Fibroblast of skin of back (primary cell): ENCODE results near the gene HOPX.
"Not testable (repeated sequence)": the region's sequence is repeated elsewhere in the genome, so short reads cannot be mapped to it uniquely, and the experiment has no call there.

Experiments used
- DNase-seq: peaks from one replicate; pipeline ENCODE4 v3.0.0-alpha.2; 2013

Gene HOPX

DNA sequence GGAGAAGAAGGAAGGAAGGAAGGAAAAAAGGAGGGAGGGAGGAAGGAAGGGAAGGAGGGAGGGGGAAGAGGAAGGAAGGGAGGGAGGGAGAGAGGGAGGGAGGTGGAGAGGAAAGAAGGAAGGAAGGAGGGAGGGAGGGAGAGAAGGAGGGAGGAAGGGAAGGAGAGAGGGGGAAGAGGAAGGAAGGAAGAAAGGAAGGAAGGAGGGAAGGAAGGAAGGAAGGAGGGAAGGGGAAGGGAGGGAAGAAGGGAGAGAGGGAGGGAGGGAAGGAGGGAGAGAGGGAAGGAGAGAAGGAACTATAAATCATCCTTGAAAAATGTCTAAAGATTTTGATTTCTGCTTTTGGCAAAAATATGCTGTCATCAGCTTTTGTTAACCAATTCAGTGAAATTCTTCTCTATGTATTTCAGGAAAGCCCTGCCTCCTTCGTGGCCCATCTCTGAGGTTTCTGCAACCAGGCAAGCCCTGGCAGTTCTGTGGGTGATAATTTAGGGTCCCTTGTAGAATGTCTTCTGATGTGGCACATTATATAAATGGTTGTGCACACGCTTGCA is 7.1 kb upstream of the HOPX start:
- DNase-seq, result no peak

DNA sequence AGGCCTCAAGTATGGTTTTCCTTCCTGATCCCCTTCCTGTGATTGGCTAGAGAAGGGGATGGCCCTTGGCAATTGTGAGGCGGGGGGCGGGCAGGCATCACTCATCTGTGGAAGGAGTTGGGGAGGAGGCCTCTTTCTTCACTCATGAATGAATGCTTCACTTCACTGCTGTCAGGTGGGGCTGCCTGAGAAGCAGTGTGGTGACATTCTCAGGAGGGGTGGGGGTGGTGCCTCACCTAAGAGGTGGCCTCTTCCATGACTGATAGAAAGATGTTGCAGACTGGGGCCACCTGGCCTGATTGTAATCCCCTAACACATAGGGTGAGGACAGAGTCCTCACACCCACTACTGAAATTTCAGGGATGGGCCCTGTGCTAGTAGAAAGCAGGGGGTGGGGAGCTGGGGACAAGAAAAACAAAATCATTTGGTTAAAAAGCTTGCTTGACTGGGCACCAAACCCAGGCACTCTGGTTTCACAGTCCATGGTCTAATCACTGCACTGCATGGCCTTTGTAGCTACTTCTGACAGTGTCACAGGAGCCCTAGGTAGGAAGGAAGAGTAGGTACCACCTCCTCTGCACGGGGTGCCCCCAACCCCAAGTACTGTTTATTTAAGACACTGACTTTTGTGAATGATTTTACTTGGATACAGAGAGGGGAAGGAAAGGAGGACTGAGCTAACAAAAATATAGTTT is 5.6 kb upstream of the HOPX start:
- DNase-seq, result no peak

DNA sequence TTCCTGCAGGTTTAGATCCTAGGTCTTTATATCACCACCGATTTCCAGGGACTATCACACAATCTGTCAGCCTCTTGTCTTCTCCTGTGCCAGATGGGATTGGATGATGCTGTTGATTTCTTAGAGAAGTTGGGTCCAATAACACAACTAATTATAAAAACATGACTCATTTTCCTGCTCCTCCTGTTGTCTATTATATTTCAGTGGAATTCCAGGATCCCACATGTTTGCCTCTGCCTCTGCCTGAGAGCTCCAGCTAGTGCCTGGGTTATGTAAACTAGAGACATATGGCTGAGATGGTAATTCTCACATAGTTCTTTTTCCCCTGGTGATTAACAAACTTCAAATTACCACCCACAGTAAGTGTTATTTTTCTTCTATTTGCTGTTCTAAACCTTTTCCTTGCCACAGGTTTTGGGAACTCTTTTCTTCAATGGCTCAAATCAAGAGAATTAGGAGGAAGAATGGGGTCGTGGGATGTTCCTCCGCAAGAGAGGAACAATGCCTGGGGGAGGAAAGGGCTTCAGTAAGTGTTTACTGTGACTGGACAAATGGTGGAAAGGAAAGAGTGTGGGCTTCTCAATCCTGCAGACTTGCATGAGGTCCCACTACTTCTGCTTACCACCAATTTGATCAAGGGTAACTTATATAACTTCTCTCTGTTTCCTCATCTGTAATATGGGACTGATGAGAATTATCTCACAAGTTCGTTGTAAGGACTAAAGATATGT is 3.4 kb upstream of the HOPX start:
- DNase-seq, result peak; percentile 65

DNA sequence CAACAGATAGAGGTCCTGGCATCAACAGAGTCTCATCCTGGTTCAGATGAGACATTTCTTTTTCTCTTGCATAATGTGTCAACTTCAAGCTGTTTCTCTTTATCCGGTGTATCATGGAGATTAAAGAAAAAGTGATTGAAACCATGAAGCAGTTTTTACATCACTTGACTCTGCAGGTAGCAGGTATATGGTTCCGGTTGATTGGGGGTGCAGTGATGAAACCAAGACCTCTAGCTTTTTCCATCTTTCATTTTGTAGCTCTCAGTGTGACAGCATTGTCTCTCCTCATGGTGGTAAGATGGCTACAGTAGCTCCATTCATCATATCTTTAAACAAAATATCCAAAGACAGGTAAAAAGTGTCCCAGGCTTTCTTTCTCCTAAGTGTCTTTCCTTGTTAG is 2.4 kb upstream of the HOPX start:
- DNase-seq, result no peak

DNA sequence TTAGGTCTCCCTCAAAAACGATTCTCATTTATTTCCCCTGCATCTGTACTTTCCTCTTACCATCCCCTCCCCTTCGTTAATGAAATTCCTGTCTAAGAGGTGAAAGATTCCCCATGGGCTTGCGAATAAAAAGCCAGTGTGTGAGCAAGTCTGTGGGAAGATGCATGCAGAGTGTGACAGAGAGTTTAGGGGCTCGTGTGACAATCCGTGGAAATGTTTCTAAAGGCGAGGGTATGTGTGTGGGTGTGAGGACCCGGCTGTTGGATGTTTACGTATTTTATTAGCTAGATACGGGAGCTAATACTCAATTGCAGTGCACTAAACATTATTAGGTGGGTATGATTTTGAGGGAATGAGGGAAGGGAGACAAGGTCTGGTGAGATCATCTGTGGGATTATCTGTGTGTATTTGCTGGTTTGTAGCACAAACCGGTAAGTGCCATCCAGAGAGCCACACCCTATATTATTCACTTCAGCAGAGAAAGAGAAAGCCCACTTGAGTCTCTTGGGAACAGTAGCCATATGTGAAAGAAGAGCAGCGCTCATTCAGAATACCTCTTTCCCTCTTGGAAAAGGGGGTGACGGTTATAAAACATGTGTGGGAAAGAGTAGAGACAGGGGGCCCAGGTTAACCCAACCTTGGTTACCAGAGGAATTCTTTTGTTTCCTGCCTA is 893 bp upstream of the HOPX start:
- no peak for DNase-seq

DNA sequence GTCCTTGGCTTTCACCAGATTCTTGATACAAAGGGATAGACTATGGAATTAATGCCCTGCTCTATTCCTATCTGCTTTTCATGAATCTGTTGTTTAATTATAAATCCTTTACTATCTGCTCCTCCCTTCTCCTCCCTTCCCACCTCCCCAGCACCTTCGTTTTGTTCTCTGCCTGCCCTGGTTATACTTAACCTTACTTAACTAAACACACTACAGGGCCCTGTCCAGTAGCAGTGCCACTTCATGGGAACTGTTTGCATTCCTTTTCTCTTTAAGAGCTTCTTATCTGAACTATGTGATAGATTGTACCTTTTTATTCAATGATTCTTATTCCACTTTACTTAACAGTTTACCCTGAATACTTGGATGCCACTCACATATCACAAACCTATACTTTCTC is 830 bp downstream of the HOPX start:
- DNase-seq, result no peak

DNA sequence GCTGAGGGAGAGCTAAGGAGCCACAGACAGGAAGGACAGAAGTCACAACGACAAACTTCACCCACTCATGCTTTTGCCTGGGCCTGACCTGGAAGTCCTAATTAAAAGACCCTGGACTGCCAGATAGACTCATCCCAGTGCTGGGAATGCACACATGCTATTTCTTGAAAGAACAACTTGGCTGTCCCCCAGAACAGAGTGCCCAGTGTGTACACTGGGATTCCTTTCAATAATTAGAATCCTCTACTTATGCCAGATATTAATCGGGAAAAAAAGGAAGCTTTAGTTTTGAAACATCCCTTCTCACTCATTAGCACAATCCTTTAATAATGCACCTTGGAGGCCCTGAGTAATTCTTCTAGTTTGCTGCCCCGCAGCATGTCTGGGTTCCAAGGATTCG is 3.4 kb downstream of the HOPX start:
- DNase-seq, result no peak

DNA sequence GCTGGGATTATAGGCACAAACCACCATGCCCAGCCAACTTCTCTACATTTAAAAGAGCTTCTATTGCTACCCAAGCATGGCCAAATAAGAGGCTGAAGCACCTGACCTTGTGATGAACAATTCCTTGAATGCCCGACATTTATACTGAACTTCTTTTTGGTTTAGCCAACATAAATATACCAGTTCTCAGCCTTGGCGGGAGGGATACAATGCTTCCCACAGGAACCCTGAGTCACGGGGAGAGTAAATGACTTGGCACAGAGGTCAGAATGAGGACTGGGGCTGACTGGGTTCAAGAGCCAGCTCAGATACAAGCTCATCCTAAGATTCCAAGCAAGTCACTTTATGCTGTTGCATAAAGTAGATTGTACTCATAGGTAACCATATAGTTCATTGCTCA is 6.1 kb downstream of the HOPX start:
- peak; percentile 18 for DNase-seq

DNA sequence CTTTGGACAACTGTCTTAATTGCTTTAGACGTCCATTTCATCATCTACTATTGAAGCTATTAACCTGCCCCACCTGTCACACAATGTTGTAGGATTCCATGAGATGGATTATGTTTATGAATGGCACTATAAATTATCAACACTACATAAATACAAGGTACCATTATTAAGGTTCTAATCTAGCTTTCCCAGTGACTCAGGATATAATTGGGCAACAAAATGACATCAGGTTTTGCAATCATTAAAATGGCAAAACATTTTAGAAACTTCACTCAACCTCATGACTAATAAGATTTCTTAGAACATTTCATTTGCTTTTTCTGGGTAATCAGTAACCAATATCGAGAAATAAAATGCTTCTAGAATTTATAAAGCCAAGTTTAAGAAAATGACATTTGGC is 9.2 kb downstream of the HOPX start:
- no peak for DNase-seq

DNA sequence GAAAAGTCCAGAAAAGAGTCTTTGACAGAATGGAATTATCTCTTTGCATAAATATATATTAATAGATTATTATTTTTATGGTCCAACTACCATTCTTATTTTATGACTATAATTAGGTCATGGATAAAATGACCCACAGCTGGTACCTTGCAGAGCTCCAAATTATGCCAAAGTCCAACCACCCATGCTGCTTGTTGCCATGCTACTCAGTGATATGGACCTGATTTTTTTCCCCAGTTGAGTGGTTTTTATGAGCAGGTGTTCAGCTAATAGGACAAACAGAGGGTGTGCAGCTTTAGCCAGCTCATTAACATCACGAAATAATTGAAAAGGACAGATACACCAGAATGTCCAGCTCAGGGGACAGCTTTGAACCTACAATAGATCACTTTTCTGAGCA is 9.7 kb downstream of the HOPX start:
- DNase-seq, result no peak

DNA sequence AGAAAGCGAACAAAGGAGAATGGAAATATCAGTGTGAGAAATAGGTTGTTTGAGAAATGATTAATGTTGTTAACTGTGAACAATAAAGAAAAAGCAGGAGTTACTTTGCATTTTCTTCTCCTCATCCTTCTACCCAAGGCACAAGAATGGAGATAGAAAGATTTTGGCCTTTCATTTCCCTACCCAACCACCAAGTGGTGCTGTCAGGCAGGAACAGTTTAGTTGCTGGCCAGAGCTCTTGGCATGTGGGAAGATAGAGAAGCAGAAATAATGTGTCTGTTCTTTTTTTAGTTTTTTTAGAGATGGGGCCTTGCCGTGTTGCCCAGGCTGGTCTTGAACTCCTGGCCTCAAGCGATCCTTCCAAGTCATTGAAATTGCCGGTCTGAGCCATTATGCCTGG is 12.8 kb downstream of the HOPX start:
- no peak for DNase-seq

DNA sequence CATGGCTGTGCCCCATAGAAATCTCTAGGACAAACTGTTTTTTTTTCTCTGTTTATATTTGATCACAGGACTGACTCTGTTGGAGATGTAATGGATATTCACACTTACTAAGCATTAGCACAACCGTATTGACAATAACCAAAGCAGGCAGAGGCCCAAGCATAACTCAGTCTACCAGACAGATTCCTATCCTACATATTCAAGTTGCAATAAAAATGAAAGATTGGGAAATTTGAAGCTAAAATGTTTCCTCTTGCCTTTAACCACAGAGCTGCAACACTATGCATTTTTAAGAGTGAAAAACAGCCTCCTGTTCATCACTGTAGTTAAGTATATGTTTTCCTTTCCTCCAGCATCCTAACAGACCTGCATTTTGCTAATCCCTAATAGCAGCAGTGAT is 13.7 kb downstream of the HOPX start:
- DNase-seq, result not testable (repeated sequence)

DNA sequence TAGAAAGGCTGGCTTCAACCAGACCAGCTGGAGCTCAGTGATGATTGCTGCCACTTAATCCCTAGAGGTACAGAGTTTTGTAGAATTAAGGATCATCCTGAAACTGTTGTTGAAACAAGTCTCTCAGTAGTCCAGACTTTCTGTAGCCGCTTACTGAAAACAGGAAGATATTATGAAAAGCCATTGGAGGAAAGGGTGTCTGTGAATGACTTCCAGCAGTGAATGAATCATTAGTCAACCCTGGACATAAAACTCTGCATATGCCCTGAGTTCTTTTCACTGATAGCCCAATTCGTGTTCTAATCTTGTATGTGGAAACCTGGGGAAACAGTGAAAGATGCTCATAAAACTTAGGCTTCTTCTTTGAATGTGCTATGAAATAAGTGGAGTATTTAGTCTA is 14.8 kb downstream of the HOPX start:
- no peak for DNase-seq

DNA sequence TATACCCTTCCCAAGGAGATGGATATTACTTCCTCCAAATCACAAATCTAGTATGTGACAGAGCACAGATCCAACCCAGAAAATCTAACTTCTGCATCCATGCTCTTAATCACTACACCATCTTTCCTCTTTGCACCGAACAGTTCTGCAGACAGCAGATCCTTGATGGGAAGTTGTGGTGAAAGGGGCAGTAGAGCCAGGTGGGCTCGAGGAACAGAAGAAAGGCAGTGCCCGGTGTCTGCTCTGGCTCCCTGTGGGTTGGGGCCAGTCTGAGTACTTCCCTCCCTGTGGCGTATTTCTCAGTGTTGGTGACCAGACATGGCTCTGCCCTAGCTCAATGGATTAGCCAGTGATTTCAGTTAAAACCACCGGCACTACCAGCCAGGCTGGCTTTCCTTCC is 15.3 kb downstream of the HOPX start:
- DNase-seq, result no peak

DNA sequence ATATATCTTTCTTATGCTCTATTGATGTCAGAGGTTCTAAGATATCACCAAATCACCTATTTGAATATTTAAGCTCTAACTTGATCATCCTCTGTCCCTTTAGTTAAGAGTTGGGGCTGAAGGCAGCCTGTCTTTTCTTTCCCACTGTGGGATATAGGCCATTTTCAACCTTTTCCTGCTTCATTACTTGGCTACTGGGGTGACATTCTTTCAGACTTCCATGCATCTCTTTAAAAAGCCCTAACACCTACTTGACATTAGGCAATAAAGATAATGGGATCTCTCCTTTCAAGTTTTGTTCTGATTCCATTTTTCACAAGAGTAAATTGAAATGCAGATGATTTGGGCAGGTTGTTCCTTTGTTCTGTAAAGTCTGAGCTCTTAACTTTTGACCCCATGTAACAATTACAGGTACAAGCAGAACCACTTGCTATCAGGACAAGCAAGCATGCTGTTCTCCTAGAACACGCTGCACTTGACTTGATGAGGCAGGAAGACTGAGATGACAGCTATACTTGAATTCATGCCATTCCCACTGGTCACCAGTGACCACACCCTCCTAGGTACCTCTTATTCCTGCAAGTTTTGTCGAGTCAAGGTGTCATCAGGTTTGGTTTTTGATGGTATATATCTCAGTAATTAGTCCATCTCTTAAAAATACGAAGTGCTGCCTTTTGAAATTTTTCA is 18.2 kb downstream of the HOPX start:
- no peak for DNase-seq

DNA sequence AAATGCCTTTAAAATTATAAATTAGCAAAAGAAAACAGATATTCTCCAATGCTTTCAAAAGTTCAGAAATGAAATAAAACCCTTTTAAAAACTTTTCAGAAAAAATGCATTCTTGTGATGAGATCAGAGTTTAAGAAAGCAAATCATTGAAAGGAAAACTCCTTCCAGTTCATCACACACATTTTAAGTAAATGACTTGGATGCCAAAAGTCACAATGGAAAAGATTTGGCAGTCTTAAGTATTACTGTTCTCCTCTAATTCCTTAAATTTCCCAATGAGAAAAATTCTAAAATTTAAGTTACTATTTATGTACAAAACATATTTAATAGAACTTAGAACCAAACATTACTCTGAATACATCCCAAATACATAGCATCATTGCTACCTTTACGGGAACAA is 21.1 kb downstream of the HOPX start:
- DNase-seq, result peak; percentile 24

DNA sequence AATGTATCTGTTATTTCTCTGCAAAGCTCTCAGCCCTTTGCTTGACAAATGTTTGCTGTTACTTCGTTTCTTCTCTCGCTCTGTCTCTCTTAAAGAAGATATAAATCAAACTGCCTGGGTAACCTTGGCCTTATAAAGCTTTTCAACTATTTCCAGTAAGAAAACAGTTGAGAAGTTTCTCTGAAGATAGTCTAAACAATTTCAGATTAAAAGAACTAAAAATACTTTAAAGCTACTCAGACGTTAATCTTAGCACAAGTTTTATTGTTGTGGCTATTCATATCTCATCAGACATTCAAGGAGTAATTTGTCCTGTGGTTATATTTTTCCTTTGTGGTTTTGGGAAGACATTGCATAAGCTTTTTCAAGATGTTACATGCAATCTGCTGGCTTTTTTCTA is 22.6 kb downstream of the HOPX start:
- DNase-seq, result peak; percentile 23

DNA sequence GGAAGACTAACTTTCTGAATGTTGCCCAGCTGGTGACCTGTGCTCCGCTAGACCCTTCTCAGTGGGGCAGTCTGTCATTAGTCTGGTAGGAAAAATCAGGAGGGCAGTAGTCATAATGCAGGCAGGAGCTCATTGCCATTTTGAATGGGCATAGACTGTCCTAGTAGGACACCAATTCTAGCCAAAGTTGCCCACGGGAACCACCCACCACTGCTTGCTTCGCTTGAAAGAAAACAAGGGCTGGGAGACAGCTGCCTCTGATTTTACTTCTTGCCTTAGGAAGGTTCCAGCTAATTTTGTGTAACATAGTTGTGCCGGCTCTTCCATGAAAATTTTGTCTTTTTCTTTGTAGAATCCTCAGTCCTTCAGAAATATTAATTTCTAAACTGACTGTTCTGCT is 23.3 kb downstream of the HOPX start:
- no peak for DNase-seq

DNA sequence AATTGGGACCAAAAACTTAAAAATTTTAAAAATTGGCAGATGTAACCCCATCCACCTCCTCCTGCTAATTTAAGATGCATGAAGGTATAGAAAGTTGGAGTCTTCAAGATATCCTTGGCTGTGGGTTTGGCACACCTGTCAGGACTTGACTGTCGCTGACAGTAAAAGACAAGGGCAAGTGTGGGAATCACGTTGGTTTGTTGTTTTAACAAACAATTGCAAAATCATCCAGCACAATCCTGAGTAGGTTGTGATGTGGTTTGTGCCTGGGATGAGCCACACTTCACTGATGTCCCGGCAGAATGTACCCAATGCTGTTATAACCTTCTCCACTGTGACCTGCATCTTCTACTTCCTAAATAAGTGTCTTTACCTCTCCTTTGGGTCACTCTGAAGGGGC is 24.0 kb downstream of the HOPX start:
- no peak for DNase-seq

DNA sequence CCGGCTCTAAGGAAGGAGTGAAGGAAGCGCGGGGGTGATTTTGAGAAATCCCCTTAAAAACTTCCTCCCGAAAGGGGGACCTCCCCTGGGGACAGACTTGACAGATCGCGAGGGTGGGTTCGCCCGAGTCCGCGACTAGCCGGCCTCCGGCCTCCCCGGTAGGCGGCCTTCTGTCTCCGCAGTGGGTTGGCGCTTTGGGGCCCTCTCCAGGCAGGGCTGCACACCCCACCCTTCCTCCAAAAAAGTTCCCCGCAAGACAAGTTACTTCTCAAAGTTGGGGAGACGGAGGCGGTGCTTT is 24.8 kb downstream of the HOPX start:
- DNase-seq, result peak; percentile 25

DNA sequence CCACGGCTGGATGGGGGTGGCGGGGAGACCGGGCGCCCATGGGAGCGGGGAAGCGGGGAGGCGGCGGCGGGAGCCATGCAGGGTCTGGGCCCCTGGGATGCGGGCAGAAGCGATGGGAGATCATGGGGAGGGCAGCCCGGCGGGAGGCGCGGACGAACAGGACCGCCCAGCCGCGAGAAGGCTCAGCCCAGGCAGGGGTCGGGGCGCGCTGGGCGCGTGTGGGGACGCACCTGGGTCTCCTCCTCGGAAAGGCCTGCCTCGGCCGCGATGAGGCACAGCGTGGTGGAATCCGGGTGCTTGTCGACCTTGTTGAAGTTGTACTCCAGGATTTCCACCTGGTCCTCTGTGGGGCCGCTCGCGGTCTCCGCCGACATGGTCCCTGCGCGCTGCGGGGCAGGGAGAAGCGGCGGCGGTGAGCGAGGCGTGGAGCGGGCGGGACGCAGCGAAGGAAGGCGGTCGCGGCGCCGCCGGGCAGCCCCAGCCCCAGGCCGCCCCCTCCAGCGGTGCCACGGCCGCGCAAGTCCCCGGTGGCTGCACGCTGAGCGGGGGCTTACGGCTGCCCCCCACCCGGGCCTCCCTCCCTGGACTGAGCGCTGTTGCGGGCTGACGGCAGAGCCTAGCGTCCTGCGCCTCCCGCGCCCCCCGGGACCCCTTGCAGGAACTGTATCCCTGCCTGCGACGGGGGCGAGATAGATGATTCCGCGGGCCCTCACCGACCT is 25.3 kb downstream of the HOPX start:
- DNase-seq, result no peak

DNA sequence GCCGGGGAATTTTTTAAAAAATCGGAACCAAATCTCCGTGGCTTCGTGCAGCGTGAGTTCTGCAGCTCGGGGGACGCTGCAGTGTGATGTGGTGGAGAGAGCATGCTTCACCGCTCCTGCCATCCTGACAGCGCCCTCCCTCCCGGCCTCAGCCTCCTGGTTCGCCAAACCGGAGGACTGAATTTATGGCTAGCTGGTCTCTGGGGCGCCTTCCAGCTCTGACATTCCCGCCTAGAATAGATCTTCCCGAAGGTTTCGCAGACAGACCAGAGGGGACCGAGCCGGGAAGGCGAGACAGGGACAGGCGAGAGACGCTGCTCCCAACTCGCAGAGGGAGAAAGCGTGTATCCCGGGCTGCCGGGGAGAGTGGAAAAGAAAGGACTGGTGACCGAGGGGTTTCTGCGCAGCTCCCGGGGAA is 25.9 kb downstream of the HOPX start:
- peak; percentile 48 for DNase-seq

DNA sequence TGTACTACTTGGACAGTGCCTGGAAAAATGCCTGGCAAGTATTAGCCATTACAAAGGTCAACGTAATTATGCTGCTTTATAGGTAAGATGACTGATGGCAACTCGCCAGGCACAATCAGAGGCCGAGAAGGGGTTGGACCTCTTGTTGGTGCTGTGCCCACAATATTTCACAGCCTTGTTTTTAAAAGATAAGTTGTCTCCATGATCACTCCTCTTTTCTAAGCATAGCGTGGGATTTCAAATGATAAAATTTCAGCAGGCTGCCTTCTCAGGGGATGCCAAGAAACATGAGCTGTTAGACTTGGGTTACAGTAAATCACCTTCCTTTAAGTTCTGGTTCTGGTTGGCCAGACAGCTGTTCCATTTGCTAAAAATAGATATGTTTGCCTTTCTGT is 26.9 kb downstream of the HOPX start:
- no peak for DNase-seq
